ENCODE measurements around the gene SERPINB12.

The SERPINB12 gene, protein sequence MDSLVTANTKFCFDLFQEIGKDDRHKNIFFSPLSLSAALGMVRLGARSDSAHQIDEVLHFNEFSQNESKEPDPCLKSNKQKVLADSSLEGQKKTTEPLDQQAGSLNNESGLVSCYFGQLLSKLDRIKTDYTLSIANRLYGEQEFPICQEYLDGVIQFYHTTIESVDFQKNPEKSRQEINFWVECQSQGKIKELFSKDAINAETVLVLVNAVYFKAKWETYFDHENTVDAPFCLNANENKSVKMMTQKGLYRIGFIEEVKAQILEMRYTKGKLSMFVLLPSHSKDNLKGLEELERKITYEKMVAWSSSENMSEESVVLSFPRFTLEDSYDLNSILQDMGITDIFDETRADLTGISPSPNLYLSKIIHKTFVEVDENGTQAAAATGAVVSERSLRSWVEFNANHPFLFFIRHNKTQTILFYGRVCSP
- long read RNA-seq, donor 1 = 0 reads
- long read RNA-seq, donor 2 = 0 reads
- long read RNA-seq, donor 3 = 0 reads
- long read RNA-seq, donor 4 = 0 reads
- long read RNA-seq, donor 5 = 0 reads
- long read RNA-seq, donor 6 = 0 reads
- long read RNA-seq, donor 7 = 0 reads
- long read RNA-seq, donor 8 = 0 reads

DNA sequence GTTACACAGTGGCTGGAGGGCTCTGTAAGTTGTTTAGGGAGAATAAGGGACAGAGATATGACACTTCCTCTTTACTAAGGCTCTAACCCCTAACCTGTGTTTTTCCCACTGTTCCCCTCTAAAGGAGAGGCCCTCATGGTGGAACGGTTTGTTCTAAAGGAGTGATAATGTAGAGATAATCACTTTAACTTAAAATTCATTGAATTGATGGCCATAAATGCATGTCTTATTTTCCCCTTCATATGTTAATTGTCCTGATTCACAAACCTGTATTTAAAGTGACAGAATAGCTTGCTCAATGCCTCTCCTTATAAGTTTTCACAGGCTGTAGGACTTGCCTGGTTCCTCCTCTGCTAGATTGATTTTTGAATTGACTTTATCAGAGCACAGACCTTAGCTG, at the start of gene SERPINB12:
TSS of gene SERPINB12 (plus strand) at position 301 of the 400 bp plus-strand sequence. CDS start 13,791 bp downstream, outside the sequence.
- no peak for DNase-seq

DNA sequence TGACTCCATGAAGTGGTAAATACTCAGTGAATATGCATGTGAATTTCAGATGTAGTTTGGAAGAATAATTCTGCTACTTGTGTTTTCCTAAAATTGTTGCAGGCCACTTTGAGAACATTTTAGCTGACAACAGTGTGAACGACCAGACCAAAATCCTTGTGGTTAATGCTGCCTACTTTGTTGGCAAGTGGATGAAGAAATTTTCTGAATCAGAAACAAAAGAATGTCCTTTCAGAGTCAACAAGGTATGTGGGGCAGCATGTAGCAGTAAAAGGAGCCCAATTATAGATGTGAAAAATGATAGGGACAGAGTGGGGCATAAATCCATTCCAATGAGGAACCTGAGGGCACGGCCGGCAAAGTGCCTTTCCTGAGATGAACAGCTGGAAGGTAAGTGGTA, 49.3 kb upstream of the SERPINB12 start:
- DNase-seq = no peak

DNA sequence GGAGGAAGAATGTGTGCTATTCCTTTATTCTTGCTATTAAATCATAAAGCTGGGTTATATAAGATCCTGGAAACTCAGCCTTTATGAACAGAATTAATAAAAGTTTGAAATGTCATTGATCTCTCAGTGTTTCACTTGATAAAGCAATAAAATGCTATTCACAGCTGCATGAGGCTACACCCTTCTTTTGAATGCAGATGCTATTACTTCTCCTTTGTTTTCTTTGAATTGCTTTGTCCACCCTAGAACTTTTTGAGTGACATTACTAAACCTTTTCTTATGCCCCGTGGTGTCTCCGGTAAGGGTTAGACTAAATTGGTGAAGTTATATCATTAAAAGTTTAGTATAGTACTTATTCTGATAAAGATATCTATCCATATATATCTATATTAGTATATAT, 46.5 kb upstream of the SERPINB12 start:
- no peak for DNase-seq

DNA sequence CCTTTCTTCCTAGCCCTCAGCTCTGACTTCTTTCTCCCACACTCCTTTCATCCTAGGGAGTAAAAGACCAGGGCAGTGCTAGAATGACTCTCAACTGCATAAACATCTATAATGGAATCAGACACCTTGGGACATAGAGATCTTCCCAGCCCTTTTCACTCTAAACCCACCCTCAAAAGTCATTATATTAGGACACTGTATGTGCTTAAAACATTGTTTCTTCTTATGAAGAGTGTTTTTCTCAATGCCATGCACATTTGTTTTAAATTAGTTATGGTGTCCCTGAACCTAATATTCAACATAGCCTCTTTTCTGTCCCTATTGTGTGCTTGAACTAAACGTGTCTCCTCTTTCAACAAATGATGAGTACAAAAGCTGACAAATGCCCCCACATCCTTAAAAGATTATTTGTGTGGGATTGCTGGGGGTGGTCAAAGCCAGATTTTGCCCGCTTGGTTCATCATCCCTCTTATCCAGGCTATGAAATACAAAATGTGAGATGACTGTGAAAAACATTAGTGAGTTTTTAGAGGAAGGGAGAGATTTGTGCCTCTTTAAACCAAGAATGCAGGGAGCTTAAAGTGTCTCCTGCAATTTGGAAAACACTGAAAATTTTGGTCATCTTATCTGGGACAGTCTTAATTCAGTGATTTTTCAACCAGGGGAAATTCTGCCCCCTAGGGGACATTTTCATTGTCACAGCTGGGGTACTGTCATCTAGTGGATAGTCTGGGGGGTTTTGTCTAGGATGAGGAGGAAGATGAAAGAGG, 36.4 kb upstream of the SERPINB12 start:
- no peak for DNase-seq

DNA sequence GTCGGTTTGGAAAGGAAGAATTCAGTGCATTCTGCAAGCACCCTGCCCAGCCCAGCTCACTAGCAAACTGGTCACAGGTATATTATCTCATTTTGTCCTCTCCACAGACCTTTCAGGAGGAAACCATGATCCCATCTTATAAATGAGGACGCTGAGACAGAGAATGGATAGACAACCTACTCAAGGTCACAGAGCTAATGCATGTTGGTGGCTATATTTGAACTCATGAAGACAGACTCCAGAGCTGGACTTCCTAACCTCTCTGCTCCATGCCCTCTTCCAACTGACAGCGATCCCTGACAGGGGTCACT, 35.9 kb upstream of the SERPINB12 start:
- no peak for DNase-seq

DNA sequence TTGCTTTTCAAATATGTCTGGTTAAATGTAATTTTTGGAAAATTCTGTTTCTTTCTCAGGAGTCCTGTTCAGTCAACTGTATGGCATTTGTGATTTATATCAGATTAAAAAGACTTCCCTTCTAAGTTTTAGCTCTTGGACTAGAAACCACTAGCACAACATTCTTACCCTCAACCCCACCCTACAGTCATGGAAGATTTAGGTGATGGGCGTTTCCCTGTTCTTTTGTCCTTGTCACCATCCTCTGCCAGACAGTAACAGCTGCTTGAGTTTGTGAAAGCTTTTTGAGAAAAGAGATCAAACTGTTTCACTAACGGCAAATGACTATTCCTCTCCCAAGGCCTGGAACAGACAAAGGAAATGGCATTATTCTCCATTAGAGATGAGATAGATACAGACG, 33.6 kb upstream of the SERPINB12 start:
- DNase-seq = no peak

DNA sequence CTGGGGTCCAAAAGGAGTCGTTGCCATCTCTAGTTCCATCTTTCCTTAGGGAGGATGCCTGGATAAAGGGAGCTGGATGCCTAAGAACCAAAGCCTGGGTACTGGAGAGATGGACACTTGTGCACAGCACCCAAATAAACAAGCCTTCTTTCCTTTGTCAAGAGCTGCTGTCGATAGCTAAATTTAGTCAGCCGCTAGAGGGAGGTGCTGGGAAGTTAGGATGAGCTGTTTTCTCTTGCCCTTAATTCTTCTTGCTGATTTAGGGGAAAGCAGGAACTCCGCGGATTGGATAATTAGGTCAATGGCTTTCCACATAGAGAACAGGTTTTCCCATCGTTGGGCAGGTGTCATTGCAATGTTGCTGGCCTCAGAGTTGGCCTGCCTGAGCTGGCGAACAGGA, 30.9 kb upstream of the SERPINB12 start:
- DNase-seq = no peak

DNA sequence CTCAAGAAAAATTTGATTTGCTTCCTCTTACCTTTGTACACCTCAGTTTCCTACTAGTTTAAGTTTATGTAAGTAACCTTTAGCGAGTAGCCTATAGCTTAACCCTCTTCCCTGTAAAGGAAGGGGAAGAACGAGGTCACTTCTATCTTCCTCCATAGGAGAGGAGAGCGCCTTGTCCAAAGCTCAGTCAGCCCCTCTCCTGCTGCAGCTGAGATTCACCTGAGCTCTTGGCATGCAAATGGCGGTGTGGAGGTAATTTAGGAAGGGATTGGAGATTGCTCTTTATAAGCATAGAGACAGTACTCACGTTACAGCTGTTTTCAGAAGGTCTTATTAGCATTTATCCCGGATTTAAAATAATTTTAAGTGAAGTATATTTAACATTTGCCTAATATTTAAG, 27.8 kb upstream of the SERPINB12 start:
- DNase-seq = no peak

DNA sequence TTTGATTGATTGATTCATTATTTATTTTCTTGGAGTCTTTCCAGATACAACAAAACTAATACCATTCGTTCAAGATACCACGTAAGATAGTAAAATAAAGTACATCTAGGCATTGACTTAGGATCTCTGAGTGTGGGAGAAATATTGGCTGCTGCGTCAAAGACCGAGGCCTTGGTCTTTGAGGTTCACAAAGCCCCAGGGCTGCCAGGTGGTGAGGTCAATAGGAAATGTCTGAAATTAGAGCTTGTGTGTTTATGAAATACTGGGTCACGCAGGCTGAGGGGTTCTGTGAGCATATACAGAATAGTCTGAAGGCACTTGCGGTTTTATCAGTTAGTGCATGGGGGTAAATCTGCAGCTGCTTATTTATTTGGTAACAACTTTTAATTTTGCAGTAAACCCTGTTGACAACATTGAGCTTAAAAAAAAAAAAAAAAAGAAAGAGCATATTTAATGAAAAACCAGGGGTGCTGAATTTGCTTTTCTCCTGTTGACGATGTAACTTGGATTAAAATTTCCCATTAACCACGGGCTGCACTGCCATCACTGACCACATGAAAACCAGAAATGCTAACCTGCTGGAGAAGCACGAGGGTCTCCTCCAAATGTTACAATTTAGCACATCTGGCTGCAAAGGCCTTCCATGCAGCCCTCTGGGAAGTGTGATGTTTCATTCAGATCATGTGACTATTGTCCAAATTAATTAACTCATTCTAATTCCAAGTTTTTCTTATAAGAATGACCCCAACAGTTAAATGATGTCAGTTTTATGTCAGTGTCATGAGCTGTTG, 27.1 kb upstream of the SERPINB12 start:
- DNase-seq = no peak

DNA sequence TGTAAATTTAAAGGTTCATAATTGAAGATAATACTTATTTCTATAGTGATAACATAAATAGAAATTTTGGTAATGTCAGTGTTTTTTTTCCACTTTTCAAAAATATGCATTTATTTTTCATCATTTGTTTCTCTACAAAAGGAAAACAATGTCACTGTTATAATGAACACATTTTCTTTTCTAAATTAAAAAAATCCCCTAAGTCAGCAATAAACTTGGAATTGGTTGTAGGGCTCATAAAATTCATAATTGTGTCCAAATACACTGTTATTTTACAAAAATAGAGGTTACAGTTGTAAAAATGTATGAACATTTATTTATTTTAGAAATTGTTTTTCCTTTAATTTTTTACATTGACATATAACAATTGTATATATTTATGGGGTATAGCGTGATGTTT, 26.4 kb upstream of the SERPINB12 start:
- no peak for DNase-seq

DNA sequence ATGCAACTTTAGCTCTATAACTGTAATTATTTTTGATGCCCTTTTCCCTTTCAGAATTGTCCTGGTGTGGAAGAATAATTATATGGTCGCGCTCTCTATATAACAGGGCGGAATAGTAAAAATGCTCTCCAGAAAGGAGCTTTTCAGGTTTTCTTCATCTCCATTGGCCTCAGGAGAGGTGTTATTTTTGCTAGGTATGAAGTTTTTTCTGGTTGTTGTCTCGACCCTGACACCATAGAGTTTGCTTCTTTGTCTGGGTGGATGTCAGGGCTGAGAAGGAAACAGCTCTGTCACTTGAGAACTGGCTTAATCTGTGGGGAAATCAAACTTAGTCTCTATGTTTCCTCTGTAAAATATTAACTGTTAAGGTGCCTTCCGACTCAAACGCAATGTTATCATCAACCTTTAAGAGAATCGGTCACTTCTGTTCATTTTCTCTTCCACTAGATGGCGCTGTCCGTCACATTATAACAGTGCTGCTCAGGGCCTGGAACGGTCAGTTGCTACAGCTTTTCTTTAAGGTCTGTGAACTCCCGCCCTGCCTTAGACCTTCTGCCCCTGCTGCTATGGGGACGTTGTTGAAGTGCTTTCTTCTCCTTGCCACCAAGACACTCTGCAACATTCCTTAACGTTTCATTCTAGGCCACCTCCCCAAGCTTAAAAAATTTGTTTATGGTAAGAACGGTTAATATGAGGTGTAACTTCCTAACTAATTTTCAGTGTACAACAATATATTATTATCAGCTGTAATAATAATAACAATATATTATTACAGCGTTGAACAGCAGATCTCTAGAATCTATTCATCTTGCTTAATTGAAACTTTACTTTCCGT, 23.8 kb upstream of the SERPINB12 start:
- peak; percentile 55 for DNase-seq

DNA sequence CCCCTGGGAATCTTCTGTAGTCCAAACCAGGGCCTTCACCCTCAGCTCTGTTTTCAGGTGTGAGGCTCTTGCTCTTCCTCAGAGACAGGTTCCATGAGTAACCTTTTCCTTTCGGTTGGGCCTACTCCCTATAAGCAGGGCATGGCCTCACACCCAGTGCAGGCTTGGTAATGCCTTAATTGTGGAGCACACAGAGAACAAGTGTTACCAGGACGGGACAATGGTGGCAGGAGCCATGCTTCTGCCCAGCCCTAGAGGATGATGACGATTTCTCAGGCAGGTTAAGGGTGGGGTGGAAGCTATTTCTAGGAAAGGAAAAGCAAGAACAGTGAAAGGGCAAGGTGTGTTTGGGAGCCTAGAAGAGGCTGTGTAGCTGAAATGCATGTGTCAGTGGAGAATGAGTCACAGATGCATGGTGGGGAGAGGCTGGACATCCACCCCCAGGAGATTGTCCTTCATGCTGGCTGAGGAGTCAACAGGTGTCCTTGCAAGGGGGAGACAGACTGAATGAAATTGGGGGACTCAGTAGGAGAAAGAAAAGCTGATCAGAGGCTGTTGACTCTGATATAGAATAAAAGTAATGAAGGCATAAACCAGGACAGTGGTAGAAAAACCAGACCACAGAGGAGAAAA, 22.0 kb upstream of the SERPINB12 start:
- no peak for DNase-seq

DNA sequence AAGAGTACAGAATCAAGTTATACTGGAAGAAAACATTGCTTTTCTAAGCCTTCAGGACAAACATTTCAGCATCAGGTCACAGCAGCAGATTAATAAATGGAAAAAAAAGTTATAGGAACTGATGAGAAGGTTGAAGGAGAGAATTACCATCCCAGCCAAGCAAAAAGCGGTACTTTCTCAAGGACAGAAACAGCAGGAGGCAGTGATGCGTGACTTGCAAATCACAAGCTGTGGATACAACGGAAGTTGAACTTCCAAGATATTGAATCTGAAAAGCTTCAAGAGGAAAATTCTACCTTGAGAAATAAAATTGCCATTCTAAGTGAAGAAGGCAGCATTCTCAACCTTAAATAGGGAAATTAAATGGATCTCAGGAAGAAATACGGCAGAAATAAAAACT, 18.5 kb upstream of the SERPINB12 start:
- no peak for DNase-seq

DNA sequence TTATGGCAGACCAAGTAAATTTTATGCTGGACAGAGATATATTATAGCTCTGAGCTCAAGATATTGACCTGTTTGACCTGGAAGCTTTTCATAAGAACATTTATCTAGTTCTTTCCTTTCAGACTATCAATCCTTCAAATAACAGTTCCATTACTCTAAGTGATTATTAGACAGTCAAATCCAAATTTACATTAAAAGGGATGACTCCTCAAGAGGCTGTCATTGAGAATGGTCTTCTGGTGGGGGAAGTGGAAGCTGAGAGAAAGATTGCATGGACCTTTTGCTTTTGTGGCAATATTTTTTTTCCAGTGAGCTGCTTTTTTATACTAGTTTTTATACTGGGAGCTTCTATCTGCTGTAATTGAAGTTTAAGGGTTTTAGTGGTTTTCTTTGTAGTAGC, 14.9 kb upstream of the SERPINB12 start:
- DNase-seq = no peak

DNA sequence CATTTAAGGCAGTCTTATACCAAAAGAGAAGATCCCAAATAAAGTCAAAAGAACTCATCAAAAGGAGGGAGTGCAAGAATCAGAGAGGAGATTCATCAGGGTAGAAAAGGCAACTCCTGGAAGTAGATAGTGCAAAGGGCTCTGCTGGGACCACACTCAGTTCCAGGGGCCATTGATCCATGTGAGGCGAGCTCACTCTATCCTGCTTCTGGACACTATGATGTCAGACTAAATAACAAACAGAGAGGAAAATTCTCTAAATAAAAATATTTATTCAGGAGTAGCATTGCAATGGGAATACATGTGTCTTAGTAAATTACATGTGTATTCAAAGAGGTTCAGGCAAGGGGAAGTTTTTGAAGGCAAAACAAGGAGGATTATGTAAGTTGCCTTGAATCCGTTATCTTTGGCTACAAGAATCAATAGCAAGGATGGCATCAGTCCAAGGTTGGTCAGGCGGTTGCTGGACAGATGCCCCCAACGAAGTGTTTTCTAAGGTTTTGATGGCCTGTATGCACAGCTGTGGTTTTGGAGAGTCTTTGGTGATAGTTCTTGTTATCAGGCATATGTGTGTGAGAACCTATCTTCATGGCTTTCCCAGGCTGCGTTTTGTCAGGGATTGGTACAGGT, 13.2 kb upstream of the SERPINB12 start:
- no peak for DNase-seq

DNA sequence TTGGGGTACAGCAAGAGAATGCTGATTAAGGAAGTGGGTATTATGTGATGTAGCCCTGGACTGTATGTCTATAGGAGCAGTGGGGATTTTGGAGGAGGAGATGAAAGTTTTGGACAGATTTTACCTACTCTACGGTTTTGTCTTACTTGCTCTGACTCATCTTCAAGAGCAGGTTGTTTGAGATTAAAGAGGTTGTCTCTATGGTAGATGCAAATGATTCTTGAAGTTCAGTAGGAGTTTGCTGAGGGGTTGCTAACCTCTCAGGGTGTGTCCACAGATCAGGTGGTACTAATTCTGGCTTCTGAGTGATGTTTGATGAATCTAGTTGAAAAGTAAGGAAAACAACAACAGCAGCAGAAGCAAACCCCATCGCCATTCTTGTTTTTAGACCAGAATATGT, 9.7 kb upstream of the SERPINB12 start:
- no peak for DNase-seq

DNA sequence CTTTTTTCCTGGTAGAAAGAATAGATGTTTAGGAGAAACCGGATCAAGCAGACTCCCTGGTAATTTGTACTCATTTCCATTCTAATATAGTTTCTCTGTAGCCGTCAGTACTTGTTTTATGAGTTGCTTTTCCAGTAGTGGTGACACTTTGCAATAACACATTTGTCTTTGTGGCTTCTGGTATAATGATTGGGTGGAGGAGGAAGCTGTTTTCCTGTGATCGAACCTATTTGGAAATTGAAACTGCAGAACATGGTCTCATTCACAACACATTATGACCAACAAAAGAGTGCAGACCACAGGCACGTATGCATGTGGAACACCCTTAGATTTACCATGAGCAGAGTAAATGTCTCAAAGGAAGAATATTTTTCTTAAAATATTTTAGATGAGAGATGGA, 7.6 kb upstream of the SERPINB12 start:
- no peak for DNase-seq

DNA sequence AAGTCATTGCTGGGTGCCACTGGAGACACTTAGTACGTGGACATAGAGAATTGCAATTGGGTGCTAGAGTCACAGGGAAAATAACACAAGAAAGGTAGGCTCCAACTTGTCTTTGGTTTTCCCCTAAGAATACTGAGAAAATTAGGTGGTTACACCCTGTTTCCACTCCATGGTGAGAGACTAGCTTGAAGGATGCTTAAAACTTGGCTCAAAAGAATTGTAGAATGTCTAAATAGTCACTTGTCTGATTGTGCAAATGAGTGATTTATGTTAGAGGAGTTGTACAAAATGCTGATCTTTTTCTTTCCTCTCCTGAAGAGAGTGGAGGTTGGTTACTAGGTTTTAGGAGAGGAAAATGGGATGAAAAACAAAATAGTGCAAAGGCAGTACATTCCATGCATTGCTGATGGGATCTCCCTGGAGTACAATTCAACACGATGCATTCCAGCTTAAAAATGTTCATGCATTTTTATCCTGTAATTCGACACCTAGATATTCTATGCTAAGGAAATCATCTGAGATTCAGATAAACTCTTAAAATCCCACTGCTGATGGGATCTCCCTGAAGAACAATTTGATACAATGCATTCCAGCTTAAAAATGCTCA, 2.2 kb upstream of the SERPINB12 start:
- DNase-seq = no peak

DNA sequence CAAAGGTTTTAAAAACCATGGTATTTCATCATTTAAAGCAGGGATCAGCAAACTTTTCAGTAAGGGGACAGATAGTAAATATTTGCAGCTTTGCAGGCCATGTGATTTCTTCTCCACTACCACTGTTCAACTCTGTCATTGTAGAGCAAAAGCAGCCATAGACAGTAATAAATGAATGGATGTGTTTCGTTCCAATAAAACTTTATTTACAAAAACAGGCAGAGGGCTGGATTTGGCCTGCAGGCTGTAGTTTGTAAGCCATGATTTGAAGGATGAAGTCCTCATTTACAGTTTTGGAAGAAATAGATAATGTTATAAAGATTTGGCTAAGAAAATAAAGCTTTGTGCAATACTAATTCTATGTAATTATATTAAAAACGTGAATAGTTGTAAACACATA, 1.8 kb downstream of the SERPINB12 start:
- DNase-seq = no peak

DNA sequence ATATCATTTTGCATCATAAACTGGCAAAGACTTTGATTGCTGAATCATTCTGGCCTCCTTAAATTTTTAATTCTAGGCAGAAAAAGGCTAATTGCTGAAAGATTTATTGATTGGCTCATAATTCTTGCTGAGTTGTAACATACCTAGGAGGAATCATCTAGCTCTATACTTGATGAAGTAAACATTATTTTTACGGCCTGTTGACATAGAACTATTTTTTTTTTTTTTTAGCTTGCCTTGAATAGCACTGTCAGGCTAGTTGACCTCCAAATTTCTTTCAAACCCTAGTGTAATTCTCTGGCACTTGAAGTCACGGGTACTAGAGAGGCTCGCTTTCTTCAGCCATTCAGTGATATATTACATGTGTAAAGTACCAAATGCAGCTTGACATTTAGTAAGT, 2.8 kb downstream of the SERPINB12 start:
- no peak for DNase-seq
